ENCODE results near the gene NCBP2. TPM values are rescaled to one million over a fixed set of nuclear protein-coding genes. Genes with fewer than 3 reads are reported as not detected.

The NCBP2 gene
- total RNA-seq, 1 donor from 2014 or later: 65.0 TPM

DNA sequence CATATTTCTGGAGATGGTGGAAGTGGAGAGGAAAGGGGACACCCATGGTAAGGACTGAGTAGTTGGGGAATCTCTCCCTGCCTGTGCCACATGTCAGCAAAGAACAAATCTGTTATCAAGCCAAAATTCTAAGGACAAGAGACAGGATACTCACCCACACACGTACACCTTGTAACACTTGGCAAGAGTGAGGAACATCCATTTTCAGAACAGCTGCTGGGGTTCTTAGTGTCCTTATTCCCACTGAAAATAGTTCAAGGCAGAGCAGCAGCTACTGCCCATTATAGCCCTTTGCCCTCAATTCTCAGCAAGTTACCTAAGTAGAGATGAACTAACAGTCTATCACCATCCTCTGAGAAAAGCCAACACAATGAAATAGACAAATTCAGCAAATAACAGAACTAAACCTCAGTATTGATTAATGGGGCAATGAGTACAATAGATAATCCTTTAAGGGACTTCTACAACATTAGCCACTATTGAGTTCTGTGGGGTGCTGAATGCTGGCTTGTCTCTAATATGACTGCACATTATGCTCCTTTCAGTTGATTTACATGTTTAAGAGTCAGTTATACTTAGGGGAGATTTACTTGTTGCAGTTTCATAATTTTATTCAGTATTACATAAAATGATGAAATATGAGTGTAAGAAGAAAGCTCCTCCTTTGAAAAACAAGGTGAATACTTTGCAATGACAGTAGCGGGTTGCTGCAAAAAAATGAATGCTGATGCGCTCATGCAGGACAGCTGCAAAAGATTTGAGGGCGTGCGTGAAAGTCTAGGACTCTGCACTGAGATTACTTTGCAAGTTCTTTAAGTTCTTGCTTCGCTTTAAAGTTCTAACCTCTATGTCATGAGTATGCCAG lies 52.3 kb downstream of the NCBP2 start:
- intact Hi-C loops (cut with micrococcal nuclease): no loop called here

GRCh38 chr3:196886144-196886543 lies 56.2 kb downstream of the NCBP2 start:
- intact Hi-C loops (cut with micrococcal nuclease): no loop called here

Other genes with a start within 250 kb of the NCBP2 start
- 5.8 and 7.6 TPM in 2 replicates for gene CEP19, start 230.3 kb downstream of the NCBP2 start, total RNA-seq
- 61.6 and 66.9 TPM in 2 replicates for gene PIGX, start 230.2 kb downstream of the NCBP2 start, total RNA-seq
- gene PAK2, start 202.7 kb downstream of the NCBP2 start, total RNA-seq: 99.6 and 101 TPM in 2 replicates
- gene SENP5, start 74.6 kb downstream of the NCBP2 start, total RNA-seq: 41.1 and 42.9 TPM in 2 replicates
- gene PIGZ, start 26.3 kb upstream of the NCBP2 start, total RNA-seq: 3.1 and 3.3 TPM in 2 replicates
- gene MELTF, start 87.3 kb upstream of the NCBP2 start, total RNA-seq: 6.9 and 9.0 TPM in 2 replicates